Right renal pelvis (tissue), 4 donors: Measurements from ENCODE around the gene KIF2C. TPM values are rescaled to one million over a fixed set of nuclear protein-coding genes. Genes with fewer than 3 reads are reported as not detected.
"Not testable (repeated sequence)": the region's sequence is repeated elsewhere in the genome, so short reads cannot be mapped to it uniquely, and the experiment has no call there.

Experiments
- DNase-seq, 4 donors: peaks; one replicate each; pipeline ENCODE4 v3.0.0-alpha.2; 2013; ENCODE audit warnings: low read depth in 4 of 4, low spot score in 3 of 4, missing footprints in 1 of 4
- polyA plus RNA-seq, 4 donors: library from polyadenylated mRNA; unstranded; fragments of 120-200 nt; gene quantifications; one replicate each; pipeline ENCODE4 v1.2.1, GENCODE V29; 2013; ENCODE audit not compliant: insufficient read length in 4 of 4

KIF2C gene
- polyA plus RNA-seq, 4 donors = 23.7 to 26.0 (median 24.6) TPM

DNA sequence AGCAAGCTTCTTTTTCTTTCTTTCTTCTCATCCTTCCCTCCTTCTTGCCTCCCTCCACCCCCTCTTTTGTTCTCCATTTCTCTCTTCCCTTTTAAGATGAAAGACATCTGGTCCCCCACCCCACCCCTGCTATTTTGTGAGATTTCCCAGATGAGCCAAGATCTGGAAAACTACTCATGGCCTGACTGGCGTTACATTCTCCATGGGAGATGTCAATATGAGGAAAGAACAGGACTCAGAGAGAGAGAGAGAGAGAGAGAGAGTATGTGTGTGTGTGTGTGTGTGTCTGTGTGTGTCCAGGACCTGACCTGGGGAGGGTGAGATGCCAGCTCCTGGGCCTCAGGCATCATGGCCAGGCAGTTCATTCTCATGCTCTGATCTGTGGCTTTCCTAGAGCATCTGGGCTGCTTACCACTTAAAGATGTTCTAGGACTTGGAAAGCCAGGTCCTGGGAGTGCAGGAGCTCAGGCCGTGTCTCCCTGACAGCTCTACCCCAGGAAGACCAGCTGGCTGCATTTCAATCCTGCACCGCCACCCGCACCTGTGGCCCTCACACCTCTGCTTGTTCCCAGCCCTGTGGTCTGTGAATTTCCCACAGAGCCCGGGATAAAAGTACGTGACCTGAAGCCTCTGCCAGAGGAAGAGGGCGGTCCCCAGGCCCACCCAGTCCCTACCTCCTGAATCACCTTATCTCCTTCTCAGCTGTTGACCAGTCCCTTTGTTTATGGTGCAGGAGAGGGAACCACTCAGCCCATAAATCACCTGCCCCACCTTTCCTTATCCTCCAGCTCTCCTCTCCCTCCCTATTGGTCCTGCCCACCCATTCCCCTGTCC, 51.5 kb downstream of the KIF2C start:
- no peak for DNase-seq

- no peak for DNase-seq
Observed at GRCh38 chr1:44792736-44793502, 53.3 kb downstream of the KIF2C start.

- DNase-seq = not testable (repeated sequence)
Observed at GRCh38 chr1:44797886-44798285, 58.2 kb downstream of the KIF2C start.

- DNase-seq = no peak
Observed at GRCh38 chr1:44798481-44799365, 59.1 kb downstream of the KIF2C start.

DNA sequence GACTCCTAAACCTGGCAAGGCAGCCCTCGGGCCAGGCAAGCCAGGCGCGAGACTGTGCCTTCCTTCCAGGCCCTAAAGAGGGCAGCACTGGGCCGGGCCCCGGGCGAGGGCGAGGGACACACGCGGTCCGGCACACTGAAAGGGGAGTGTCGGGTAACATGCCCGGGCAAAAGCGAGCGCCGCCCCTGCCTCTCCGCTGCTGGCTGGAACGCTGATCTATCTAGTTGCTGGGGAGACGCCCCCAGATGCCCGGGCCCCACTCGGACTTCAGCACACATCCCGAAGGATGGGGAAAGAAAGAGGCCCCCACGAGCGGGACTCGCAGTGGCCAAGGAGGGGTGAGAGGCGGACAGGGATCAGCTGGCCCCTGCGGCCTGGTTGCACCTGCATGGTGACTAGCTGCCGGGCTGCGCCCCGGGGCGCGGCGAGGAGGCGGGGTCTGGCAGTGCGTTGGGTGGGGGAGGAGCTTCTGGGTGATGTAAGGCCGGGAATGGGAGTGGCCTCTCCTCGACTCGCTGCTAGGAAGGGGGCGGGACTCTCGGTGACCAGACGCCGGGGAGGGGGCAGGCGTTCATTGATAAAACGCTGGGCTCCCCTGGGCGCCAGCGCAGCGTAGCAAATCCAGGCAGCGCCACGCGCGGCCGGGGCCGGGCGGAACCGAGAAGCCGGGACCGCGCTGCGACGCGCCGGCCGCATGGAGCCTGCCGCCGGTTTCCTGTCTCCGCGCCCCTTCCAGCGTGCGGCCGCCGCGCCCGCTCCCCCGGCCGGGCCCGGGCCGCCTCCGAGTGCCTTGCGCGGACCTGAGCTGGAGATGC, 60.3 kb downstream of the KIF2C start, which contains the start of gene PLK3:
Gene PLK3, plus strand, starts transcription at position 608 of the 815 bp plus-strand sequence. Its CDS starts 87 bp downstream, at position 695.
- DNase-seq = peak; percentile 94 to 97 (median 95)

- no peak for DNase-seq
Observed at GRCh38 chr1:44801491-44802305, 62.1 kb downstream of the KIF2C start.

- no peak for DNase-seq
Observed at GRCh38 chr1:44802306-44803061, 62.8 kb downstream of the KIF2C start.

DNA sequence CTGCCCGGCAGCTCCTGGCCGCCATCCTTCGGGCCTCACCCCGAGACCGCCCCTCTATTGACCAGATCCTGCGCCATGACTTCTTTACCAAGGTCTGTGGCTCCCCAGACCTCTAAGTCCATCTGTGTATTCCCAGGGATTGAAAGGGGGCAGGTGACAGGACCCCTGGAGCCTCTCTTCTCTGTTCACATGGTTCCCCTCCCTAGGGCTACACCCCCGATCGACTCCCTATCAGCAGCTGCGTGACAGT, 63.4 kb downstream of the KIF2C start:
- DNase-seq = no peak

- no peak for DNase-seq
Observed at GRCh38 chr1:44803312-44804095, 63.9 kb downstream of the KIF2C start.

DNA sequence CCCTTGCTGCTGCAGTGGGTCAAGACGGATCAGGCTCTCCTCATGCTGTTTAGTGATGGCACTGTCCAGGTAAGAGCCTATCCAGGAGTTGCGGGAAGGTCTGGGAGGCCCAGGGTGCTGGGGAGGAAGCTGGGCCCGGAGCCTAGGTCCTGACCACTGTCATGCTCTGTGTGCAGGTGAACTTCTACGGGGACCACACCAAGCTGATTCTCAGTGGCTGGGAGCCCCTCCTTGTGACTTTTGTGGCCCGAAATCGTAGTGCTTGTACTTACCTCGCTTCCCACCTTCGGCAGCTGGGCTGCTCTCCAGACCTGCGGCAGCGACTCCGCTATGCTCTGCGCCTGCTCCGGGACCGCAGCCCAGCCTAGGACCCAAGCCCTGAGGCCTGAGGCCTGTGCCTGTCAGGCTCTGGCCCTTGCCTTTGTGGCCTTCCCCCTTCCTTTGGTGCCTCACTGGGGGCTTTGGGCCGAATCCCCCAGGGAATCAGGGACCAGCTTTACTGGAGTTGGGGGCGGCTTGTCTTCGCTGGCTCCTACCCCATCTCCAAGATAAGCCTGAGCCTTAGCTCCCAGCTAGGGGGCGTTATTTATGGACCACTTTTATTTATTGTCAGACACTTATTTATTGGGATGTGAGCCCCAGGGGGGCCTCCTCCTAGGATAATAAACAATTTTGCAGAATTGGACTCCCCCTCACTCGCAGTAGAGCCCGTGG, 65.8 kb downstream of the KIF2C start:
- DNase-seq = no peak

DNA sequence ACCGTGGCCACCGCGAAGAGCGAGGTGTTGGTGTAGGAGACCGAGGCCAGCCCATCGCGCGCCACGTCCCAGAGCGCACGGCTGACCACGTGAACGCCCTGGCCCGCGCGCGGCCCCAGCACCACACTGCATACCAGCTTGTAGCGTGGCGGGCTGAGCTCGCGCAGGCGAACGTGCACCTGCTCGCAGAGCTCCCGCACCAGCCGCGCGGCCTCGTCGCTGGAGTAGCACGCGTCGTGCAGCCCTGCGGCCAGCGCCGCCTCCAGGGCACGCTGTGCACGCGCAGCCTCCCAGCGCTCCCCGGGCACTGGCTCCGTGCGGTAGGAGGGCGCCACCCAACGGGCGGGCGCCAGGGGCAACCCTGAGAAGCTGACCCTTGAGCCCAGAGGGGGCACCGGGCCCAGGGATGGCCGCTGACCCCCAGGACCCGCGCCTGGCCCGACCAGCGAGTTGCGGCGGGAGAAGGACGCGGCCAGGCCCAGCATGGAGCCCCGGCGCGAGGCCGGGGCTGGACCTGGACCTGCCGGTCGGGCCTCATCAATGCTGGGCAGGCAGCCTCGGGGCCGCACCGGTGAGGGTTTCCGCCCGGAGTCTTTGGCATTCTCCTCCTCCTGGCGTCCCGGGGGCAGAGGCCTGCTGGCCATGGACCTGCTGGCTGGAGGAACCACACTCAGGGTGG, 66.5 kb downstream of the KIF2C start:
- no peak for DNase-seq

GRCh38 chr1:44806704-44807363, 67.2 kb downstream of the KIF2C start, which contains the start of gene DYNLT4:
TSS of gene DYNLT4 (minus strand) at chr1:44807351. CDS start at chr1:44806668, 683 bp downstream.
- no peak for DNase-seq

DNA sequence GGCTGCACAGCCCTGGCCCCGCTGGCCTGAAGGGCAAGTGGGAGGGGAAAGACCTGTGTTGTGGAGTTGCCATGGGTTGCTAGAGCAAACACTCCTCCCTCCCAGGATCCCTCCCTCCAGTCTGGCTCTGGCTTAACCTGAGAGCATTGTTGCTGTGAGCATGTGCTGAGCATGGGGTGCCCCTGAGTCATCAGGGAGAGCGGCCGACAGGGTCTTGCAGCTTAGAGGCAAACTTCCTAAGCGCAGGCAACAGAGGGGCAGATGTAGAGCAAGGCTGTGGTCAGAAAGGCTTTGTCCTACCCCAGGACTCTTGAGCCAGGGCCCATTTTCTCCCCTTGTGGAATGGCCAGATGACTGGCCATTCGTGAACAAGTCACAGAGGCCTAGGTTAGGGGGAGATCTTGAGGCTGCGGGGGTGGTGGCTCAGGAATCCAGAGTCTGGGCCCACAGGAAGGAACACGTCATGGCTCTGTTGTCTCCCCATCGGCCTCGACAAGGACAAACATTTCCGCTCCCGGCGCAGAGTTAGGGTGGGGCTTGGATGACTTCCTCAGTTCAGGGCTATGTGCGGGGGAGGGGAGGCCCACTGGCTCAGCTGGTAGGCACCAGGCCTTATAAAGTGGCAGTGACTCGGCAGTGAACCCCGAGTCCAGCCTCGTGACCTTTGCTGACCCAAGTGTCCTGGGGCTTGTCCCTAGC, 67.9 kb downstream of the KIF2C start:
- DNase-seq = peak in 2 of 4 donors; percentile 86 to 90

GRCh38 chr1:44808063-44808937, 68.7 kb downstream of the KIF2C start, which contains the start of gene BTBD19:
TSS of gene BTBD19 (plus strand) at chr1:44808523. CDS start at chr1:44808821, 298 bp downstream.
- peak in 1 of 4 donors; percentile 78 for DNase-seq
